Skin epidermis (tissue), 12 donors: ENCODE measurements around the gene HOXB4.

ENCODE experiments used
- H3K27ac ChIP-seq, 21 experiments: fragments of 200-600 bp; sonication (generic) in 11 of 21; one replicate each; pipeline ENCODE4 v1.5.0; 2020; ENCODE audit warnings: mild to moderate bottlenecking in 3 of 21, inconsistent platforms in 2 of 21, moderate library complexity in 2 of 21
- H3K4me3 ChIP-seq, 7 experiments: fragments of 200-600 bp; sonication (generic) in 2 of 7; one replicate each; pipeline ENCODE4 v1.5.0; 2020; ENCODE audit warnings: inconsistent platforms in 2 of 7, mild to moderate bottlenecking in 2 of 7, moderate library complexity in 1 of 7

The HOXB4 gene

DNA sequence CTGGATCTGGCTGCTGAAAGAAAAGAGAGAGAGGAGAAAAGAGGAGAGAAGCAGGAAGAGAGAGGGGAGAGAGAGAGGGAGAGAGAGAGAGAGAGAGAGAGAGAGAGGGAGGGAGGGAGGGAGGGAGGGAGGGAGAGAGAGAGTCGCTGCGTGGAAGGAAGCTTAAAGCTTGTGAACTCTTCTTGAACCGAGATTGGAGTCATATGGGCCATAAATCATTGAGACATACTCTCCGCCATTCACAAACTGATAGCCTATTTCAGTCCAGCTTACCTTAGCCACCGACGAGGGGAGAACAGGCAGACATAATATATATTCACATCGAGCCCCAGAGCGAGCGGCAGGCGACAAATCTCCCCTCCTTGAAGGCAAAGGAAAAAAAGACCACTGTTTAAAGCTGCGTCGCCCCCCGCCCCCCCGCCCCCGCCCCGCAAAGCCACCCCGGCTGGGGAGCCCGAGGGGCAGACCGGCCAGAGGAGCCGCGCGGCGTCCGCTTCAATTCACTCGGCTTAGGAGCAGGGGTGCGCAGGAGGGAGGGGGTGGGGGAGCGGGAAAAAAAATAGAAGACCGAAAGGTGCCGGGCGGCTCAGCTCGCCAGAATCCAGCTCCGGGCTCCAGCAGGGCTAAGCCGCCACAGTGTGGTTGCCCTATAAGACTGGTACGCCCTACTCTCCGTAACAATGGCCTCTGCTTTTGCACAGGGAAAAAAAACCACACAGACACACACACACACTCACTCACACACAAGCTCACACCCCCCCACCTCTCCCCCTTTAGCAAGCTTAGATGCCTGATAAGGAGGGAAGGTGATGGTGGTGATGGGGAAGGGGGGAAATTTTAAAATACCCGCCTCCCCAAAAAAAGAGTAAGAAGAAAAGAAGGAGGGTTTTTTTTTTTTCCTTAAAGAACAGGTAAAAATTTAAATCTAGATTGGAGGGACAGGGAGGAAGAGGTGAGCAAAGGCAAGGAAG is 22.6 kb downstream of the HOXB4 start:
- Histone ChIP-seq H3K4me3 (peak overlapping the region in 5 of 7 experiments; percentile 12 to 39 (median 14)), H3K27ac (peak overlapping the region in 12 of 21 experiments; percentile 41 to 86 (median 63))

DNA sequence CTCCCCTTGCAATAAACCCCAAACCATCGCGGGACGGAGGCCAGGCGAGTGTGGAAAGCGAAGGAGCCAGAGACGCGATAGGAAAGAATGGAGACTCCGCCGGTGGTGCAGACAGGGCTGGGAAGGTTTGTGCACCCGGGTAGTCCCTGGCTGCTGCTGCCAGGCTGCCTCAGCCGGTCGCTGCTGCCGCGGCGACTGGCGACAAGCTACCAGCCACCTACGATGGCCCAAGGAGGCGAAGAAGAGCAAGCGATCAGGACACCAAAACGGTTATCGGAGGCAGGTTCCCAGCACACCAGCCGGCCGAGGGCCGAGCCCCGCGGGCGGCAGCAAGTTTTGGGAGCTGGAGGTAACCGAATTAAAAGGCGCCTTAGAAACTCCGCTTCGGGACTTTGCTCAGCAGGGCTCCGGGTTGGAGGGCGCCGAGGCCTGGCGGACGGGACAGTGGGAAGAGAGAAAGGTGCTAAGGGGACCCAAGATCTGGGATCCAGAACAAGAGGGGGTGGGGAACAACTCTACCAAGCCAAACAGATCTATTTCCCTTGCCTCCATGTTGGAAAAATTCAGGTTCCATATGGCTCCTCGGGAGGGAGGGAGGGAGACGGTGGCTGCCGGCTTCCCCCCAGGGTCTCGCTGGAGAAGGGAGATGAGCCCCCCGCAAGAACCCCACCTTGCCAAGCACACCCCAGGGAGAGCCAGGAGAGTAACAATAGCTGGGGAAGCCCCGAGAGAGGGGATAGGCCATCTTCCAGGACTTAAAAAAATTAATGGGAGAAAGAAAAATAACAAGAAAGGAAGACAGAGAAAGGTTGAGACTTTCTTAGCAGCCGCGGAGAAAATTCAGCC is 23.5 kb downstream of the HOXB4 start:
- H3K27ac ChIP-seq = peak overlapping the region in 13 of 21 experiments; percentile 9 to 86 (median 54)

DNA sequence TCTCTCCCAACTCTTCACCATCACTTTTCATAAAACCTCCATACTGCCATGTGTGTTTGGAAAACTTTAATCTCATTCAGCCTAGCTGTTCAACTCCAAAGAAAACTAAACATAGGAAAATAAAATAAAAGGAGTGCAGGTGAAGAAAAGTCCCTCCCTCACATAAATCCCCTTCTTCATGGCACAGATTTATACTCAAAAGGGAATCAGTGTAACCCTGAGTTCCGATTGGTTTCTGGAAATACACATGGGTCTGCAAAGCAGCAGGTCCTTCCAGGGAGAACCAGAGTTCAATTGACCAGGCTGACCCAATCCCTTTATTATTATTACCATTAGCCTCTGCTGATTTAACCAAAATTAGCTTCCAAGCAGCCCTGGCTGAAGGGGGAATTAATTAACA is 24.3 kb downstream of the HOXB4 start:
- H3K4me3 ChIP-seq = no peak overlapping the region
- peak overlapping the region in 3 of 21 experiments; percentile 80 to 86 (median 81) for H3K27ac ChIP-seq

More for the DNA sequence above, 23.5 kb downstream of the HOXB4 start:
- peak overlapping the region in 1 of 7 experiments; percentile 22 for H3K4me3 ChIP-seq

DNA sequence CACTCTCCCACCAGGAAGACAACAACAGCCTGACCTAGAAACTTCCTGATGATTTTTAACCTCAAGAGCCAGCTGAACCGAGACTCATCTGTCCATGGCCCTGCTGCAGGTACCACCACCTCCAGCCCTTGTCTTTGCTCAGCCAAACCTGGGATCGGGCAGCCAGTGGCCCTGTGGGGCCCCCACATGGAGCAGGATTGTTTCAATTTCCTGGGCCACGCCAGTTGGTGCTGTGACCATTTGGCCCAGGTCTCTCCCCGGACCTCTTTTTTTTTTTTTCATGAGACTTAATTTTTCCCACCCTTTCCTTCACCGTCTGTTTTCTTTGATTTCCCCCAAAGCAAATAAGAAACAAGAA is 25.0 kb downstream of the HOXB4 start:
- H3K27ac ChIP-seq = peak overlapping the region in 6 of 21 experiments; percentile 4 to 86 (median 60)

DNA sequence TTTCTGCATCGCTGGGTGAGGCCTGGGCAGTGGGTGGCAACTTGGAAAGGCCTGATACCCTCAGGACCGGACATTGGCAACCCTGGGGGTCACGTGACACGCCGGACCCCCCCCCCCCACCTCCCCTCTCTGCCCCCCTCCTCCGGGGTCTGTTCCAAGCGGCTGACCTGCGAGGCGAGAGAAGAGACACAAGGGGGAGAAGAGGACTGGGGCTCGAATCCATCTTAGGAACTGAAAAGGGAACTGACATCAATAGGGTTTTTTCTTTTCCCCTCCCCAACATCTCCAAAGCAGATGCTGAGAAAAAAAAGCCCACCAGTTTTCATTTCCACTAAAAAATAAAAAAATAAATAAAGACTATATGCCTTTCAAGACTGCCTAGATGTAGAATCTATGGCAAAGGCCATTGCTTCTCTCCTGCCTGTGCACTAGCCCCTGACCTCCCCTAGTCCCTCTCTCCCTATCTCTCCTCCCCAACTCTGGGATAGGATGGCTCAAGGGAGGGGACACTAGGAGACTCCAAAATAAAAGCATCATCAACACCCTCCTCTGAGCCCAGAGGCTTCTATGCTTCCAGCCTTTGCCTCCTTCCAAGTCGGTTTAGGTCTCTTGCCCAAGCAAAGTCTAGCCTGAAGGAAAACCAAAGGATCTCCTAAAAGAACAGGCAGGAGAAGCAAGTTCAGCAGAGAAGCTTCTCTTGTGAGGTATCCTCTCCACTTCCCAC is 25.5 kb downstream of the HOXB4 start:
- H3K27ac ChIP-seq = peak overlapping the region in 7 of 21 experiments; percentile 4 to 86 (median 68)
- H3K4me3 ChIP-seq = no peak overlapping the region

More for the DNA sequence above, 25.0 kb downstream of the HOXB4 start:
- no peak overlapping the region for H3K4me3 ChIP-seq

DNA sequence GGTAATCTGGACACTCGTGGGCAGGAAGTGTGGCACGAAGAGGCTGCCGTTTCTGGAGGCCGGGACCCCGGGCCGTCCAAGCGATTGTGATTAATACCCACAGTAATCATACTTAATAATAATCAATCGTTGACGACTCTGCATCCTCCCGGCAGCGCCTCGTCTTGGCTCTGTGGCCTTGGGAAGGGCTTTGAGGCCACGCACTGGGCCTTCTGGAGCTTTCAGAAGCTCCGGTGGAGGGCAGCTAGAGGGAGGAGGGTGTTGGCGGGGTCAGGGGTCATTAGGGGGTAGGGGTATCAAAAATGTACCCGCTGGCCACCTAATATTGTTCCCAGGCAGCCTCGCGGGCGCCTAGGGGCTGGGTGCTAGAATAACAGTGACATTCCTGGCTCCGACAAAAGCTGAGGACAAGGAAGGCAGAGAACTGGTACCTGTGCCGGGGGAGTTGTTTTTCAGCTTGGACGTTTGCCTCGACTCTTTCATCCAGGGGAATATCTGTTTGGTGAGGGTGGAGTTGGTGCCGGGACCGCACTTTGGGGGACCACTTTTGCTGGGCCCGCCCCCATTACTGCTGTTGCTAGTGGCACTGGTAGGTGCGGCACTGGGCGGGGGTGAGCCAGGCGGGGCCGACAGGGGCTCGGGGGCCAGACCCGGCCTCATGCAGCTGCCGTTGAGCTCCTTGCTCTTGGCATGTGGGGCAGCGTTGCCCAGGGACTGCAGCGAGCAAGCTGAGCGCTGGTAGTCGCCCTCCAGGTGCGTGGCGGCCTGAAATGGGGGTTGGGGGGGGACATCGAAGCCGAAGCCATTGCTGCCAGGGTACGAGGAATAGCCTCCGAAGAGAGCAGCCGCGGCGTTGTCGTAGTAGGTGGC is 26.3 kb downstream of the HOXB4 start:
- Histone ChIP-seq H3K27ac (peak overlapping the region in 7 of 21 experiments; percentile 4 to 86 (median 68)), H3K4me3 (no peak overlapping the region)

DNA sequence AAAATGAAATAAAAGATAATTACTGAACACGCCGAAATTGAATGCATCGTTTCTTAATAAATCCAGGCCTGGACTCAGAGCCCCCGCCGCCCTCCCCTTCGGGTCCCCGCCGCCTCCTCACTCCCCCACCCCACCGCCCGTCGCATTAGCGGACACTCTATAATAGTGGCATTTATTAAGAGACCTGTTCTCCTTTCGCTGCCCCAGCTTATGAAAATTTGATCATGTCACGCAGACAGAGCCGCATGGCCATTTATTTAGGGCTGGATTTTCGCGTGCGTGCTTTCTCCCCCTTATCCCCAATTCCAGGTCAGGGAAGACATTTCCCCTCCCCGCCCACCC is 27.0 kb downstream of the HOXB4 start:
- H3K4me3 ChIP-seq = no peak overlapping the region
- peak overlapping the region in 6 of 21 experiments; percentile 15 to 86 (median 69) for H3K27ac ChIP-seq

DNA sequence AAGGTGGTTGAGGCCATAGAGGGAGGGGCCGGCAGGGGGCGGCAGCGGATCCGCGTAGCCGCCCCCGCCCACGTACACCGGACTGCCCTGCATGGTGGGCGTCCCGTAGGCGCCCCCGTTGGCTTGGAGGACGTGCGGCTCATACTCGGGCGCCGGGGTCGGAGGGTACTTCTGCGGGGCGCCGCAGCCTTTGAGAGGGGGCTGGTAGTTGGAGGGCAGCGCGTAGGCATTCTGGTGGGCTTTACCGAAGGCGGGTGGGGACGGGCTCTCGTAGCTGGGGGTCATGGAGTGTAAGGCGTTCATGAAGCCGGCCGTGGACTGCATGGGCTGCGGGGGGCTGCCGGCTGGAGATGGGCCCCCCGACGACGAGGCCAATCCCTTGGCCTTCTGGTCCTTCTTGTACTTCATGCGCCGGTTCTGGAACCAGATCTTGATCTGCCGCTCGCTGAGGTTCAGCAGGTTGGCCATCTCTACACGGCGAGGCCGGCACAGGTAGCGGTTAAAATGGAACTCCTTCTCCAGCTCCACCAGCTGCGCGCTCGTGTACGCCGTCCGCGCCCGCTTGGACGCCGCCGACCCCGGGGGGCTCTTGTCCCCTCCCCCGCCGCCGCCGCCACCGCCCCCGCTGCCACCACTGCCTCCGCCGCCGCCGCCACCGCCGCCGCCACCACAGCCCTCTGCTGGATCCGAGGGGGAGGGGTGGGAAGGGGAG is 27.5 kb downstream of the HOXB4 start:
- H3K4me3 ChIP-seq = no peak overlapping the region
- peak overlapping the region in 7 of 21 experiments; percentile 13 to 86 (median 68) for H3K27ac ChIP-seq

DNA sequence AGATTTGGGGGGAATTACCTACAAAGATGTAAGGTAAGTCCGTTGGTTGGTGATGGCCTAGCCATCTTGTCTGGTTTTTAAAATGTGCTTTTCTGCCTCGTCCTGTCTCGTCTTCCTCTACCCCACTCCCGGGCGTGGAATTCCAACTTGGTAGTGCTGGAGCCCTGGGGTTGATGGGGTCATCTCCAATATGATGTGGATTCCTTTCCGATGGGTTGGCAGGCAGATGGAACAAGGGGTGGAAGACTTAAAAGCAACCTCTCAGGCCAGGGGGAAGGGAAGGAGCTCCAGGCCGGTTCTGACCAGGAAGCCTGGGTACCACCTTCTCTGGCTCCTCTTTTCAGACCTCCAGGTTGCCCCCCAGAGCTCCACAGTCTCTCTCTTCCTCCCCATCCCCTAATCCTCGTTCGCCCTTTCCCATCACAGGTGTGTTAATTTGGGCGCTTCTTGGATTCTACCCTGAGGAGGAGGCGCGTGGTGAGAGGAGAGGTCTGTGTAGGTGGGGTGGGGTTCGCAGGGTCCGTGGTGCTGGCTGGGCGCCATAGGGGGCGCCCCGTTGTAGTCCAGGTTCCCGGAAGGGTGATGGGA is 28.1 kb downstream of the HOXB4 start:
- Histone ChIP-seq H3K4me3 (no peak overlapping the region), H3K27ac (peak overlapping the region in 7 of 21 experiments; percentile 13 to 86 (median 68))

DNA sequence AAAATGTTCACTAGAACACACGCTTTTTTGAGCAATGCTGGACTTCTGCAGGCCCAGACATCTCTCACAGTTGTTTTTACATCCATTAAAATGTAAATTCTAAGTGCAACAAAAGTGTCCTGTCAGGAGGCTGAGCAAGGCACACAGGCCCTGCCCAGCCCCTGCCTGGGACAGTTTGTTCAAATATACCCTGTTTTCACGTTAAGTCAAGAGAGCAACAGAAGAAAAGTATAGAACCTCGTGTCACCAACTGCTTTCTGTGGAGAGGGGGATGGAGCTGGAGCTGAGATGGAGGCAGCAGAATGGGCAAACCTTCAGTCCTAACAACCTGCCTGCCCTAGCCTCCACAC is 28.9 kb downstream of the HOXB4 start:
- H3K4me3 ChIP-seq = no peak overlapping the region
- peak overlapping the region in 2 of 21 experiments; percentile 44 to 97 for H3K27ac ChIP-seq

DNA sequence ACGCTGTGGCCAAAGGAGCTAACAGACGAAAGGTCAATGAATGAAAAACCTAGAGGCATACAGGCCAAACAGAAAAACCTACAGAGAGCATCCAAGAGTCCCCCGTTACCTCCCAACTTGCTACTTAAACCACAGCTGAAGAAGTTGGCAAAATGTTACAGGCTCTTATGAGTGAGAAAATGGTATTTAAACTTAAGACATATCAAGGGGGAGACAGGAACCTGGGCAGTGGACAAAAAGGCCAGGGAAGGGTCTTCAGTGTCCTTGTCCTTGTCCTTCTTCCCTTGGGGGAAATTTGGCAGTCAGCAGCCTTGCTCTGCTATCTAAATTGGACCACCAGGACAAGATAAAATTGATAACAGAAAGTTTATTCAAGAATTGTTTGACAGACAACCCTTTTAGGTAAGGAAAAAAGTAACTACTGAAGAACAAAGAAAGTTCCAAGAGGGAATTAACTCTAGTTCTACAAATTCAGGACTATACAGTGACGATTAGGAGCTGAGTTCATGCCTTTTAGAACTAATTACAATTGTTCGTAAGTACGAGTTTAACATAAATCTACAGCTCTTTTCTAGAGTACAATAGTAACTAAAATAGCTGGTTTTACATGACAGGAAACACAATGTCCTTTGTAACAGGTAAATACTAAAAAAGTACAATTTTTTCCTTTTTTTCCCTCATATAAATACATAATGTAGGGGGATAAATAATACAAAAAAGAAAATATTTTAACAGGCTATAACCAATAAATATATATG is 29.4 kb downstream of the HOXB4 start:
- no peak overlapping the region for H3K4me3 ChIP-seq
- peak overlapping the region in 13 of 21 experiments; percentile 4 to 98 (median 70) for H3K27ac ChIP-seq

DNA sequence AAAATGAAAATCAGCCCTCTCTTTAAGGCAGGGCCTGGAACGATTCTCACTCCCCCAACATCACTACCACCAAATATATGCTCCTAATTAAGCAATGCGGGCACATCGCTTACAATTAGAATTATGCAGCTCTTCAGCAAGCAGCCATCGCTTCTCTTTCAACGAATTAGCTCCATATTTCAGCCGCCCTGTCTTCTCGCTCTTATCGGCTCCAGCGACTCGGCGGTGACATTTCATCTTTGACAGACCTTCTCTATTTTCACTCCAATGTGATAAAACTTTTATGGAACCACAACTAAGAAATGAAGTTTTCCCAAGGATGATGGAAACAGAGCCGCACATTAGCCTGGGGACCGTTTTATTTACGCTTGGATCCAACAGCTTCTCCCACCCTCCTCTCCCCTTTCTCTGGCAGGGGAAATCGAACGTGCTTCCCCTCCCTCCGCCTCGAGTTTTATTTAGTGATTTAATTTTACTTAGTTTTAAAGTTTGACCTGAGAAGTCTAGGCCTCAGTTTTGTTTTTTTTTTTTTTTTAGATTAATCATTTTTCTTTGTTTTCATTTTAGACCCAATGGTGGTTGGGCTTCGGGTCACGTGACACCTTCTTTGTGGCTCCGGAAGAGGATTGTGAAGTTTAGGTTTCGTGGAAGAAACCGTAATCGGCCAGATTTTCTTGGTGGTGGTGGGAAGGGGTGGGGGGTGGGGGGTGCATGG is 30.2 kb downstream of the HOXB4 start:
- Histone ChIP-seq H3K4me3 (peak overlapping the region in 2 of 7 experiments; percentile 1 to 17), H3K27ac (peak overlapping the region in 15 of 21 experiments; percentile 8 to 98 (median 57))

DNA sequence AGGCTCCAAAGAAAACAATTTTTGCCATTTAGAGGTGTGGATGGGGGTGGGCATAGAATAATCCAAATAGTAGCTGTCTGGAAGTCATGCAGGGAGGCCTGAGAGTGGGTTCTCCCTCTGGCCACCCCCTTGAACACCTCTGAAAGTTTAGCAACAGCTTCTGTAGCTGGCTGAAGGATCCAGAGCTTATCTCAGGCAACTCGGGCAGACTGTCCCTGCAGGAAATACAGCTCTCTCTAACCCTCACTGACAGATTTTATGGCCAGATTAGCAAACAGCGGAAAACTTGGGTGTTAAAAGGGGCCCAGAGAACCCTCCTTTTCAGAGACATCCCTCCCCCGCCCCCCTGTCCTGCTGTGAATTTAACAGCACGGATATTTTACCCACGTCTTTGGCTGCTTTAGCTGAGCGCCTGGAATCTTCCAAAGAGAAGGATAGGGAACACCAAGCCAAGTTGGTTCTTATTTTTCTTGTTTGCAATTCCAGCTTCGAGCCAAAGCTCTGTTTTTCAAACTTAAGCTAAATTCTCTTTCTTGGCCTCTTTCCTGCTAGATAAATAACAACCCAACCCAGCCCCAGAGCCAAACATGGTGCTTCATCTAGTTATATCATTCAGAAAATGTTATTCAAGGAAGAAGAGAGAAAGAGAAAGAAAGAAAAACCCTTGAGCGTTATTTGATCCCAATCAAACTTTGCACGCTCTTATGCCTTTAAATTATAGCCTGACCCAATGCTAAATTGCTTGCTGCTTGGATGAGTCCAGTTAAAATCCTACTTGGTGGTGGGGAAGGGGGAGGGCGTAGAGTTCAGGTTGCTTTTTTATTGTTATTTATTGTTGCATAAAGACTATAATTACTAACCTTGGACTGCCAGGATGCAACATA is 31.0 kb downstream of the HOXB4 start:
- Histone ChIP-seq H3K27ac (peak overlapping the region in 18 of 21 experiments; percentile 7 to 98 (median 52)), H3K4me3 (peak overlapping the region in 1 of 7 experiments; percentile 1)

DNA sequence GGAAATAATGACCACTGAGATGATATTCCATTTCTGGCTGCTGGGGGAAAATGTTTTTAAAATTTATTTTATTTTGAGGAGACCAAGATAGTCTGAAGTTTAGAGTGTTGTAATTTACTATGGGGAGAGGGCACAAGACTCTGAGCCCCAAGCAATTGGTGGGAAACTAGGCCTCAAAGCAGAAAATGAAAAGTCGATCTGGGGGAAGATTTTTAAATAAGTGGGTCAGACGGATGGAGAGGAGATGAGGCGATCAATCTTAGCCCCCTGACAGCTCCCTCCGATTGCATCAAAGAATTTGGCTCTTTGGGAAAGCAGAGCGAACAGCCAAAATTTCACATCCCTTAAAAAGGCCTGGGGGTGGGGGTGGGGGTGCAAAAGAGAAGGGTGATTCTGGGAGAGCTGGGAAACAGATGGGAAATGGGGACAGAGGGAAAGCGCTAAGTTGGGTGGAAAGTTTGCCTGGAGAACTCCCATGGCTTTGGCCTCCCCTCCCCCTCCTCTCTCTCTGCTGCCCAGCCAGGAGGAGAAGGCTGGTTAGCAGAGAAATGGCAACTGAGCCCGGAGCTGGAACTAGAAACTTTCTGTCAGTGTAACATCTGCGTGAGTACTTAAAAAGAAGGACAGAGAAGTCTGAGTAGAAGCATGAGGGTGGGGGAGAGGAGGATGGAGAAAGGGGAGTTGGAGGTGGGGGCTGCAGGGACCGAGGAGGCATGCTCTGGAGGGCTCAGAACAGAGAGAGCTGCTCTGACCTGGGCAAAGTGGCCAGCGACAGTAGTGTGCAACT is 31.8 kb downstream of the HOXB4 start:
- no peak overlapping the region for H3K4me3 ChIP-seq
- peak overlapping the region in 18 of 21 experiments; percentile 7 to 98 (median 56) for H3K27ac ChIP-seq
